ENCODE results near the gene PPM1G. TPM values are rescaled to one million over a fixed set of nuclear protein-coding genes. Genes with fewer than 3 reads are reported as not detected.

The PPM1G gene
- total RNA-seq, 1 donor: 62.2 TPM

DNA sequence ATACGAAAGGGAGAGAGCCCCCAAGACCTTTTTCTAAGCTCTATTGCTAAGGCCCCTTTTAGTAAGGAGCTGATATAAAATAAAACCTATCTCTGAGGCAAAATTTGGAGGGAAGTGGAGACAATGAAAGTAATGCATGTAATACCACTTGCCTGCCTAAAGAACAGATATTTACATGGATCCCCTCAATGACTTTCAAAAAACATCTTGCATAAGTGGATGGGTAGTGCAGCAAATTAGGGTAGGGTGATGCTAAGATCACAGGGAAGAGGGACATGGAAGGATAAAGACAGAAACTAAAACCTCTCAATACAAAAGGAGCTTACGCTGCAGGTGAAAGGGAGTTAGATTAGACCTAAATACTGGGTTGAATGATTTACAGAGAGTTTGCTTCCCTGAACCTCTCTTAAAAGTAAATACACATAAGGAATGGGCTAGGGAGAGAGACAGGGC lies 30.0 kb downstream of the PPM1G start:
- peak; percentile 25 for DNase-seq (ENCODE audit: low read depth)
- peak overlapping the region; percentile 88 for H3K4me3 ChIP-seq (ENCODE audit: low read depth, low read length)

DNA sequence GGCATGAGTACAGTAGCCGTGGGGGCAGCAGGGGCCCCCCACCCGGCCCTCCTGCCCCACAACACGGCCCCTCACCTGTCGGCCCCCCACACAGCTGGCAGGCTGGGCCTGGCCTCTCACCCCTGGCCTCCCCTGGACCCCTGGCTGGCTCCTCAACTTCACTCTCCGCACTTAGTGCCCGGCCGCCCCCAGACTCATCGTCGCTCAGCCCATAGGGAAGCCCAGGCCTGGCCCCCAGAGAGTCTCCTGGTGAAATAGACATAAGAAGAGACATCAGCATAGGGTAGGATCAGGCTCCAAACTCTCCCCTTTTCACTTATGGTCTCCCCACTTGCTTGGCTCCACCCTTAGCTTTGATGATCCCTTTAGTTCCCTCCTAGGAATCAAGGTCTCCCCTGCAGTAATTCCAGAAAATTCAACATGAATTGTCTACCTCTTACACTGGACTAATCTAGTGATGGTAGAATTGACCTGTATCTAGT lies 30.5 kb downstream of the PPM1G start:
- H3K4me3 ChIP-seq (ENCODE audit: low read depth, low read length): peak overlapping the region; percentile 88
- DNase-seq (ENCODE audit: low read depth): no peak
- TF ChIP-seq, protein P1, sequence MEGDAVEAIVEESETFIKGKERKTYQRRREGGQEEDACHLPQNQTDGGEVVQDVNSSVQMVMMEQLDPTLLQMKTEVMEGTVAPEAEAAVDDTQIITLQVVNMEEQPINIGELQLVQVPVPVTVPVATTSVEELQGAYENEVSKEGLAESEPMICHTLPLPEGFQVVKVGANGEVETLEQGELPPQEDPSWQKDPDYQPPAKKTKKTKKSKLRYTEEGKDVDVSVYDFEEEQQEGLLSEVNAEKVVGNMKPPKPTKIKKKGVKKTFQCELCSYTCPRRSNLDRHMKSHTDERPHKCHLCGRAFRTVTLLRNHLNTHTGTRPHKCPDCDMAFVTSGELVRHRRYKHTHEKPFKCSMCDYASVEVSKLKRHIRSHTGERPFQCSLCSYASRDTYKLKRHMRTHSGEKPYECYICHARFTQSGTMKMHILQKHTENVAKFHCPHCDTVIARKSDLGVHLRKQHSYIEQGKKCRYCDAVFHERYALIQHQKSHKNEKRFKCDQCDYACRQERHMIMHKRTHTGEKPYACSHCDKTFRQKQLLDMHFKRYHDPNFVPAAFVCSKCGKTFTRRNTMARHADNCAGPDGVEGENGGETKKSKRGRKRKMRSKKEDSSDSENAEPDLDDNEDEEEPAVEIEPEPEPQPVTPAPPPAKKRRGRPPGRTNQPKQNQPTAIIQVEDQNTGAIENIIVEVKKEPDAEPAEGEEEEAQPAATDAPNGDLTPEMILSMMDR (IDR thresholded peaks at IDR 0.05; ENCODE audit: insufficient read depth, low read length): no peak

More for the DNA sequence above, 30.0 kb downstream of the PPM1G start:
- TF ChIP-seq, protein P1 (IDR thresholded peaks at IDR 0.05; ENCODE audit: insufficient read depth, low read length): no peak

DNA sequence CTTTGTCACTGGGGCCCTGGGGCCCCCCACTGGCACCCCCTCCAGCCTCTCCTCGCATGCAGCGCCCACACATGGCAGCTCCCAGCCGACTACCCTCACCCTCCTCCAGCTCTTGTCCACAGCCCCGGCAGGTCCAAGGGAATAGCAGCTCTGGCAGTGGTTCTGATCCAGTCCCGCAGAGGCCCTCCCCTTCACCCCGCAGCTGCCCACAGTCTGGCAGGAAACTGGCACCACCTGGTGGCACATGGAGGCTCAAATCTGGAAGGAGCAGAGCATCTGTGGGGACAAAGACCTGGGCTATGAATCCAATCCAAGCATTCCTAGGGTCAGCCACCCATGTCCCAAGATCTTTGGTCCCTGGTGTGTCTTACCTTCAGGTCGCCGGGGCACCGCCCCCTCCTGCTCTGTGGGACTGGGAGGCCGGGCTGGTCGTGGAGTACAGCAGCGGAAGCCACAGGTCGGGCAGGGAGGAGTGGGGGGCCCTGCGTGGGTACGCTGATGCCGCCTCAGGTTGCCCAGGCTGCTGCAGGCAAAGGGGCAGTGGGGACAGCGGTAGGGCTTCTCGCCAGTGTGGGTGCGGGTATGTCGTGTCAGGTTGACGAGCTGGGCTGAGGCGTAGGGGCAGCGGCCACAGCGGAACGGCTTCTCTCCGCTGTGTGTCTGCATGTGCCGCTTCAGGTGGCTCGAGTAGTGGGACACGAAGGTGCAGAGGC lies 31.1 kb downstream of the PPM1G start:
- TF ChIP-seq, protein P1 (IDR thresholded peaks at IDR 0.05; ENCODE audit: insufficient read depth, low read length): no peak
- no peak for DNase-seq (ENCODE audit: low read depth)
- H3K4me3 ChIP-seq (ENCODE audit: low read depth, low read length): no peak overlapping the region

DNA sequence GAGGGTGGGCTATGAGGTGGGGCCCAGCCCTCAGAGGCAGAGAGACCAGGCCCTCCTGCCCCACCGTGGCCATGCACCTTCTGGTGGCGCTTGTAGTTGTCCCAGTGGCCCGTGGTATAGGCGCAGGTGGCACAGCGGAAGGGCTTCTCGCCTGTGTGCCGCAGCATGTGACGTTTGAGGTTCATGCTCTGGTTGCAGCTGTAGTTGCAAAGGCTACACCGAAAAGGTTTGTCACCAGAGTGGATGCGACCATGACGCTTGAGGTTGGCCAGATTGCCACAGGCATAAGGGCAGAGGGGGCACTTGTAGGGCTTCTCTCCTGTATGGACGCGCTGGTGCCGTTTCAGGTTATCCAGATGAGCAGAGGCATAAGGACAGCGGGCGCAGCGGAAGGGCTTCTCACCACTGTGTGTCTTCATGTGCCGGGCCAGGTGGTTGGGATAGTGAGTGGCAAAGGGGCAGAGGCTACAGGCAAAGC lies 31.7 kb downstream of the PPM1G start:
- TF ChIP-seq, protein P1 (IDR thresholded peaks at IDR 0.05; ENCODE audit: insufficient read depth, low read length): no peak
- no peak for DNase-seq (ENCODE audit: low read depth)
- H3K4me3 ChIP-seq (ENCODE audit: low read depth, low read length): no peak overlapping the region

DNA sequence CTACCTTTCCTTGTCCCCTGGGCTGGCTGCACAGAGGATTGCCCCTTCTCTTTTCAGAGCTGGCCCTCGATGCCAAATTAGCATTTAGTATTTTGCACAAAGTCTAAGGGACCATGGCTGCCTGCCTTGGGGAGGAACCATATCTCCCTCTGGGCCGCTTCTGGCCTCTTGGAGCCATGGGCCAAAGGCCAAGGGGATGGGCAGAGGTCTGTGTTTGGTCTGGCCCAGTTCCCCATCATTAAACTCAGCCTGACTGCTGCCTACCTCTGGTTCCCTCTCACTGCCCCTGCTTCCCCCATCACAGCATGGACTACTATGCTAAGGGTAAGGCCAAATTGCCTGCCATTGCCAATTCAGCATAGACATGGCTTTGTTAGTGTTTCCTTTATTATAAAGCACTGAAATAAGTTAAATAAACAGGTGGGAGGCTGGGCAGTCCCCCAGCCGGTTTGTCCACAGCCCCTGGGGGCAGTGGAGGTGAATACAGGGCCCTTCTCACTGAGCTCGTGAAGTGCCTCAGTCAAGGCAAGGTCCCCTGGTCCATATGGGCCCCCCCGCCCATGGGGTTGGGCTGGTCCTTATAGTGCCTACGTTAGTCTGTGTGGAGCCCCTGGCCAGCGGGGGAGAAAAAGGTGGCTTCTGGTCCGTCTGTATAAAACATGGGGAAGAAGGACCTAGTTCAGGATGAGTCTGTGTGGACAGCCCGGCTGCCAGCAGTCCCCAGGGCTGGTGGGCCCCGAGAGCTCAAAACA lies 32.3 kb downstream of the PPM1G start:
- TF ChIP-seq, protein P1 (IDR thresholded peaks at IDR 0.05; ENCODE audit: insufficient read depth, low read length): no peak
- no peak for DNase-seq (ENCODE audit: low read depth)

DNA sequence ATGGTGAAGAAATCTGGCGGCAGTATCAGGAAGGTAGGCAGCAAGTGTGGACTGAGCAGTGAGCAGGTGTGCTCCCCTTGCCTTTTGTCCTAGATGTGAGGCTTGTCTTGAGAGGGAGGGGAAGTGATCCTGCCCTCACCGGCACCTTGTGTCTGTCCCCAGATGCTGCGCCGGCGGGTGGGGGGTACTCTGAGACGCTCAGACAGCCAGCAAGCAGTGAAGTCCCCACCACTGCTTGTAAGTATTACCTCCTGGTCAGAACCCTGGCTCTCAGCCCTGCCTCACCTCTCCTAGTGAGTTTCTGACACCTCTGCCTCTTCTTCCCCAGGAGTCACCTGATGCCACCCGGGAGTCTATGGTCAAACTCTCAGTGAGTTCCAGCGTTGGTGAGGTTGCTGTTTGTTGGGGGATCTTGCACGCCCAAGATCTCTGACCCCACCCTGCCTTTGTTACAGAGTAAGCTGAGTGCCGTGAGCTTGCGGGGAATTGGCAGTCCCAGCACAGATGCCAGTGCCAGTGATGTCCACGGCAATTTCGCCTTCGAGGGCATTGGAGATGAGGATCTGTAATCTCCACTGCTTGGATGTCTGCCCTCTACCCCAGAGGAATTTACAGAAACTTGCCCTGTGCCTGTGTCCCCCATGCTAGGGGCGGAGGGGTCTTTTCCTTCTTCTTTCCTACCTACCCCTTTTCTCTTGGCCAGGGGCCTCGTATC lies 33.1 kb downstream of the PPM1G start:
- TF ChIP-seq, protein P1 (IDR thresholded peaks at IDR 0.05; ENCODE audit: insufficient read depth, low read length): no peak
- DNase-seq (ENCODE audit: low read depth): no peak
- H3K4me3 ChIP-seq (ENCODE audit: low read depth, low read length): no peak overlapping the region

More for the DNA sequence above, 32.3 kb downstream of the PPM1G start:
- H3K4me3 ChIP-seq (ENCODE audit: low read depth, low read length): no peak overlapping the region
